A549 (cell line): ENCODE results near the gene AMHR2. TPM values are rescaled to one million over a fixed set of nuclear protein-coding genes. Genes with fewer than 3 reads are reported as not detected.

Experiments used
- ATAC-seq, 2 experiments: fragments of 200-7000 bp in 1 of 2; fragments of >200 bp in 1 of 2; cut with Nextera tagmentation in 1 of 2; cut with Tn5 transposase in 1 of 2; 3 replicates each; pipeline versions ENCODE4 v1.8.0 to v1.9.1; 2018 to 2020; ENCODE audit warnings: mild to moderate bottlenecking in 1 of 2, moderate library complexity in 1 of 2
- CTCF ChIA-PET: fragments of 300-600 bp; sonication (Branson Sonifier 250); formaldehyde crosslinking; extraction: SDS; loops from one replicate; lab custom pipeline; 2021; ENCODE audit warnings: antibody characterized with exemption, inconsistent platforms; lab: Yijun Ruan, JAX
- POLR2A ChIA-PET: fragments of 350-600 bp; formaldehyde crosslinking; extraction: SDS; loops from one replicate; lab custom pipeline; 2021; ENCODE audit warnings: antibody characterized with exemption, inconsistent platforms; lab: Yijun Ruan, JAX
- DNase-seq, 2 experiments: peaks; one replicate each; pipeline versions ENCODE4 v3.0.0 to v3.0.0-alpha.2; 2011 to 2016; ENCODE audit warnings: low read depth in 1 of 2, low spot score in 1 of 2
- FAIRE-seq: peaks from 2 replicates; lab custom pipeline; 2011; peaks lifted over from hg19 to GRCh38; lab: Jason Lieb, UNC
- H3K27ac ChIP-seq, 2 experiments: fragments of >200 bp; sonication (Bioruptor Twin); formaldehyde crosslinking; 3 replicates each; pipeline ENCODE4 v1.5.1; 2016 to 2017
- H3K4me1 ChIP-seq: fragments of >200 bp; sonication (Bioruptor Twin); formaldehyde crosslinking; 3 replicates; pipeline ENCODE4 v1.6.1; 2016
- H3K4me2 ChIP-seq: fragments of >200 bp; sonication (Bioruptor Twin); formaldehyde crosslinking; 3 replicates; pipeline ENCODE4 v1.6.1; 2016
- H3K4me3 ChIP-seq: fragments of >200 bp; sonication (Bioruptor Twin); formaldehyde crosslinking; 3 replicates; pipeline ENCODE4 v1.5.1; 2016
- H3K9me3 ChIP-seq: fragments of >200 bp; sonication (Bioruptor Twin); formaldehyde crosslinking; 3 replicates; pipeline ENCODE4 v1.6.1; 2016
- BHLHE40 ChIP-seq: IDR thresholded peaks from 2 replicates; pipeline ENCODE4 v1.6.1; 2012; ENCODE audit warnings: low read depth, low read length, inconsistent platforms
- CHD2 ChIP-seq: fragments of 150-350 bp; IDR thresholded peaks from 2 replicates; pipeline ENCODE4 v1.6.1; 2014; ENCODE audit warnings: low read length; ENCODE audit not compliant: partially characterized antibody
- EHMT2 ChIP-seq: fragments of 200-600 bp; sonication (generic); IDR thresholded peaks from 2 replicates; pipeline ENCODE4 v1.6.1; 2016; ENCODE audit warnings: antibody characterized with exemption, low read depth, mild to moderate bottlenecking, moderate library complexity
- FOSB ChIP-seq: fragments of 250-450 bp; sonication (Bioruptor Pico); IDR thresholded peaks from 2 replicates; pipeline ENCODE4 v1.5.0; 2020; ENCODE audit warnings: mild to moderate bottlenecking, moderate library complexity
- GATA3 ChIP-seq: IDR thresholded peaks from 2 replicates; pipeline ENCODE4 v1.6.1; 2012; ENCODE audit warnings: borderline replicate concordance
- HDAC2 ChIP-seq: fragments of 200-600 bp; sonication (generic); IDR thresholded peaks from 2 replicates; pipeline ENCODE4 v1.6.1; 2016
- HEYL ChIP-seq: fragments of 250-450 bp; sonication (Bioruptor Pico); IDR thresholded peaks from 2 replicates; pipeline ENCODE4 v1.8.0; 2021; ENCODE audit warnings: mild to moderate bottlenecking, moderate library complexity
- JUN ChIP-seq, 2 experiments: fragments of >200 bp; sonication (Bioruptor Twin); formaldehyde crosslinking; IDR thresholded peaks; 2 replicates in 1 of 2; 3 replicates in 1 of 2; pipeline ENCODE4 v1.6.1; 2016 to 2017
- MAFK ChIP-seq: fragments of 450-650 bp; IDR thresholded peaks from 2 replicates; pipeline ENCODE4 v1.6.1; 2014; ENCODE audit not compliant: partially characterized antibody
- NR3C1 ChIP-seq: fragments of >200 bp; sonication (Bioruptor Twin); formaldehyde crosslinking; IDR thresholded peaks from 3 replicates; pipeline ENCODE4 v1.6.1; 2017
- PHF8 ChIP-seq: fragments of 200-600 bp; sonication (generic); IDR thresholded peaks from 2 replicates; pipeline ENCODE4 v1.6.1; 2016; ENCODE audit warnings: low read depth, mild to moderate bottlenecking, antibody characterized with exemption, moderate library complexity, borderline replicate concordance
- RAD21 ChIP-seq, 2 experiments: fragments of >200 bp in 1 of 2; sonication (Bioruptor Twin) in 1 of 2; formaldehyde crosslinking in 1 of 2; IDR thresholded peaks in 1 of 2; conservative IDR thresholded peaks in 1 of 2; 2 replicates in 1 of 2; 3 replicates in 1 of 2; pipeline ENCODE4 v1.6.1; 2012 to 2018; ENCODE audit warnings: inconsistent platforms in 1 of 2
- TFCP2L1 ChIP-seq: fragments of 250-450 bp; sonication (Bioruptor Pico); IDR thresholded peaks from 2 replicates; pipeline ENCODE4 v1.5.0; 2021; ENCODE audit warnings: mild to moderate bottlenecking
- TP53 ChIP-seq: fragments of 250-450 bp; sonication (Bioruptor Pico); IDR thresholded peaks from 2 replicates; pipeline ENCODE4 v1.5.0; 2021; ENCODE audit warnings: mild to moderate bottlenecking, moderate library complexity
- ZC3H11A ChIP-seq: fragments of 450-650 bp; IDR thresholded peaks from 2 replicates; pipeline ENCODE4 v1.6.1; 2014; ENCODE audit warnings: antibody characterized with exemption, mild to moderate bottlenecking
- WGBS: methylation state at CpG from one replicate; pipeline ENCODE4 v1.1.6; 2017; ENCODE audit errors: missing lambda C conversion rate; 5-methylcytosine and 5-hydroxymethylcytosine counted together
- polyA plus RNA-seq, 4 experiments: library from polyadenylated mRNA; depleted of rRNA in 3 of 4; stranded (reverse); fragments of >200 nt; fragmentation: RNase III in 1 of 4; extraction: RNeasy Plus Mini Kit Qiagen cat#74134 plus additional on column Dnase treatment in 1 of 4; gene quantifications; 2 replicates in 3 of 4; 3 replicates in 1 of 4; pipeline ENCODE4 v1.2.3, GENCODE V29; 2011 to 2017
- TF ChIP-seq, protein P1 (sequence below): fragments of 450-650 bp; IDR thresholded peaks from 2 replicates; pipeline ENCODE4 v1.6.1; 2014; ENCODE audit warnings: antibody characterized with exemption
- TF ChIP-seq, protein P2 (sequence below): IDR thresholded peaks from 2 replicates; pipeline ENCODE4 v1.6.1; 2012
- TF ChIP-seq, protein P3 (sequence below): fragments of 200-600 bp; sonication (generic); IDR thresholded peaks from 2 replicates; pipeline ENCODE4 v1.6.1; 2016; ENCODE audit warnings: antibody characterized with exemption, mild to moderate bottlenecking, moderate library complexity
- TF ChIP-seq, protein P4 (sequence below): fragments of 250-450 bp; sonication (Bioruptor Pico); IDR thresholded peaks from 2 replicates; pipeline ENCODE4 v1.5.0; 2021; ENCODE audit warnings: mild to moderate bottlenecking, moderate library complexity, borderline replicate concordance

Gene AMHR2
- polyA plus RNA-seq, 2 of the 4 experiments (the other 2 are of a cell fraction), result 0.12 to 0.18 TPM

DNA sequence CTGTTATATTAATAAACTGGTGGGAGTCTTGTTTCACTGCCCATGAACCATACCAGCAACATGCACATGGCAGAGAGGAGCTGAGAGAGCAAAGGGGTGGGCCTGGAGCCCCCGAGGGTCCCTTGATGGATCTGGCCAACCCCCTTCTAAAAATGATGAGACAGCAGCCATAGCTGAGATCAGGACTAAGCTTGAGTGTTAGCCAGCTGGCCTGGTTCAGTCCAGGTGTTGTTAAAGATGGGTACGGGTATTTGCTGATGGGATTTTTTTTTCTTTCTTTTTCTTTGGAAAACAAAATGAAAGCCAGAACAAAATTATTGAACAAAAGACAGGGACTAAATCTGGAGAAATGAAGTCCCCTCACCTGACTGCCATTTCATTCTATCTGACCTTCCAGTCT, 44.2 kb downstream of the AMHR2 start:
- FAIRE-seq, result no peak
- DNase-seq, result no peak
- no peaks in the 10 kb centered on the region for H3K9me3 ChIP-seq
- no peak overlapping the region for H3K4me3 ChIP-seq
- no peak overlapping the region for H3K27ac ChIP-seq
- ChIA-PET CTCF (interaction anchor here (1.0 to 1.5 kb wide), 4 partner anchors 10 to 46 kb away, joined by 3 to 7 read pairs (median 4); no protein-coding TSS in a partner anchor), POLR2A (interaction anchor here (1.1 kb wide), 1 partner anchor 13 kb away, joined by 3 read pairs; no protein-coding TSS in a partner anchor)
- 88% methylated on average over 2 of the region's 2 CpGs for WGBS
- no peak overlapping the region for H3K4me2 ChIP-seq
- ATAC-seq, result no peak
- TF ChIP-seq, protein P1, sequence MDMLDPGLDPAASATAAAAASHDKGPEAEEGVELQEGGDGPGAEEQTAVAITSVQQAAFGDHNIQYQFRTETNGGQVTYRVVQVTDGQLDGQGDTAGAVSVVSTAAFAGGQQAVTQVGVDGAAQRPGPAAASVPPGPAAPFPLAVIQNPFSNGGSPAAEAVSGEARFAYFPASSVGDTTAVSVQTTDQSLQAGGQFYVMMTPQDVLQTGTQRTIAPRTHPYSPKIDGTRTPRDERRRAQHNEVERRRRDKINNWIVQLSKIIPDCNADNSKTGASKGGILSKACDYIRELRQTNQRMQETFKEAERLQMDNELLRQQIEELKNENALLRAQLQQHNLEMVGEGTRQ, result no peak
- TF ChIP-seq JUN (IDR thresholded peaks at IDR 0.05) (0 out of 5 replicates have a peak, but pooled peaks of 1 of the 2 experiments have one; percentile 15), GATA3 (no peak), ZC3H11A (no peak)
- H3K4me1 ChIP-seq, result peaks cover 26% of the 10 kb centered on the region; the same call in 2 of the 3 replicates

DNA sequence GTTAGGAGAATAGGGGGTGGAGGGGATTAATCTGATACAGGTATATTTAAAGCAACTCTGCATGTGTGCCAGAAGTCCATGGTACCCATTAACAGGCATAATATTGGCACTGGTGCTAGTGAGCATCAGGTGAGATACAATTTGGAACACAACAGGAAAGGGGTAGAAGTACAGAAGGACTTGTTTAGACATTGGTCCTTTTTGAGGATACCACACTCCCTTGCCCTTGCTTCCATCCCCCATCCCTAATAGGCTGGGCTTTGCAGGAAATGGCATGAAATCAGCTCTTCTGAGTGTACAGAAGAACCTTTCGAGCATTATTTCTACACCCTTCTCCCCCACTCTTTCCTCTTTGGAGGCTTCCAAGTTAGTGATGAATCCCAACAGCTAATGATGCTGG, 44.6 kb downstream of the AMHR2 start:
- ChIA-PET POLR2A (interaction anchor here (0.9 to 1.1 kb wide), 2 partner anchors 14 to 147 kb away, joined by 3 to 5 read pairs; partner anchors contain the start of gene AAAS), CTCF (interaction anchor here (0.6 to 1.5 kb wide), 6 partner anchors 9 to 115 kb away, joined by 3 to 7 read pairs (median 4); no protein-coding TSS in a partner anchor)
- Histone ChIP-seq H3K4me3 (no peak overlapping the region), H3K4me2 (no peak overlapping the region), H3K27ac (no peak overlapping the region), H3K4me1 (peaks cover 22% of the 10 kb centered on the region; the same call in 2 of the 3 replicates), H3K9me3 (no peaks in the 10 kb centered on the region)
- no peak for DNase-seq
- no peak for ATAC-seq
- TF ChIP-seq HDAC2, result no peak
- TF ChIP-seq TFCP2L1 (CRISPR knock-in tag), result 0 out of 2 replicates have a peak, but pooled peaks have one; percentile 50
- 89% methylated on average over 1 of the region's 1 CpG for WGBS
- FAIRE-seq, result no peak

DNA sequence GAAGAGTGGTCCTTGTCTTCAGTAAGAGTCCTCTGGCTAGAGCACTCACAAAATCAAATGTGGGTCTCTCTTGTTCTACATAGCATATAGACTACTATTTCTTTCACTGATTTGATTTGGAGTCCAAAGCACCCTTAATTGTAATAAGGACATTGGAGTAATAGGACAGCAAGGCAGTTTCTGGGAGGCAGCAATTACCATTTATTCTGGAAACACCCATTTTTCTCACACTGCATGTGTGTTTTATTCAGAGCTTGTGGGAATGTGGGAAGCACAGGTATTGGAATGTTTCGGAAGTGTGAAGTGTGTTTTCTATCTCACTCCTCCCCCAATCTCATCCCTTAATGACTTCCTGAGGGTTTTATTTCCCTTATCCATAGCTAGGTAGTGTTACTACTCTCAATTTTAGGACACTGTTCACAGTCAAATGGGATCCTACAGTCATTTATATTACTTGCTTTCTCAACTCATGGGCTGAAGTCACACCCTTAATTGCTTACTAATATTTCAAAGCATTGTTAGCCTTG, 48.5 kb downstream of the AMHR2 start:
- ATAC-seq (no peak), DNase-seq (no peak), FAIRE-seq (no peak)
- Histone ChIP-seq H3K4me2 (no peak overlapping the region), H3K4me1 (peaks cover 31% of the 10 kb centered on the region), H3K9me3 (no peaks in the 10 kb centered on the region), H3K4me3 (no peak overlapping the region), H3K27ac (no peak overlapping the region)
- no peak for TF ChIP-seq TP53 (CRISPR knock-in tag)
- TF ChIP-seq FOSB (CRISPR knock-in tag), result peak; percentile 77; the same call in 1 of the 2 replicates
- no peak for TF ChIP-seq MAFK
- no peak for TF ChIP-seq ZC3H11A
- TF ChIP-seq NR3C1, result no peak
- TF ChIP-seq, protein P2, sequence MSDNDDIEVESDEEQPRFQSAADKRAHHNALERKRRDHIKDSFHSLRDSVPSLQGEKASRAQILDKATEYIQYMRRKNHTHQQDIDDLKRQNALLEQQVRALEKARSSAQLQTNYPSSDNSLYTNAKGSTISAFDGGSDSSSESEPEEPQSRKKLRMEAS, result no peak
- no peak for TF ChIP-seq HEYL
- TF ChIP-seq BHLHE40, result no peak
- ChIA-PET CTCF (interaction anchor here (0.7 to 2.5 kb wide), 9 partner anchors 10 to 148 kb away, joined by 3 to 12 read pairs (median 4); no protein-coding TSS in a partner anchor), POLR2A (interaction anchor here (0.6 to 2.6 kb wide), 7 partner anchors 10 to 43 kb away, joined by 3 to 13 read pairs (median 5); no protein-coding TSS in a partner anchor)
- 100% methylated on average over 1 of the region's 1 CpG for WGBS

DNA sequence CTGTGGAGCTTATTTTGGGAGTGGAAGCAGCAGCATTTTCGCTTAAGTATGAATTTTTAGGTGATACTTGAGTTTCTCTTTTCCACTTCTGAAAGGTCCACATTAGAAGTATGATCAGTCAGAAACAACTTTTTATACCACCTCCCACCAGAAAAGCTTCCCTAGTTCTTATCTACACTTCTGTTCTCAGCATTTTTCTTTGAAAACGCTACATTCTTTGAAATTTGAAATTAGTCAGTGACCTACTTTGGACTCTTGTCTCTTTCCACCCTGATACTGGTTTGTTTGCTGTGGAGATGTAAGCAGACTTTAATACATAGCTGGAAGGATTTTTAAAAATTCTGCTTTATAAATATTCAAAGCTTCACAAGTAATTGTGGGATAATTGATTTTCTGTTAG, 50.4 kb downstream of the AMHR2 start:
- WGBS, result 84% methylated on average over 2 of the region's 2 CpGs

More for the DNA sequence above, 50.4 kb downstream of the AMHR2 start:
- no peaks in the 10 kb centered on the region for H3K9me3 ChIP-seq
- ChIA-PET POLR2A (interaction anchor here (0.9 to 2.6 kb wide), 4 partner anchors 8 to 27 kb away, joined by 3 to 13 read pairs (median 4); partner anchors contain the start of gene TARBP2), CTCF (interaction anchor here (0.8 to 2.5 kb wide), 8 partner anchors 9 to 149 kb away, joined by 3 to 12 read pairs (median 4); no protein-coding TSS in a partner anchor)
- ATAC-seq (no peak), FAIRE-seq (no peak), DNase-seq (no peak)
- H3K4me3 ChIP-seq, result no peak overlapping the region
- no peak overlapping the region for H3K27ac ChIP-seq
- peaks cover 43% of the 10 kb centered on the region for H3K4me1 ChIP-seq
- H3K4me2 ChIP-seq, result no peak overlapping the region
- TF ChIP-seq CHD2 (no peak), HEYL (no peak), EHMT2 (no peak), PHF8 (no peak), RAD21 (conservative IDR thresholded peaks at IDR 0.05 in 1 of 2, IDR thresholded peaks at IDR 0.05 in 1 of 2) (no peak)
- TF ChIP-seq, protein P3, sequence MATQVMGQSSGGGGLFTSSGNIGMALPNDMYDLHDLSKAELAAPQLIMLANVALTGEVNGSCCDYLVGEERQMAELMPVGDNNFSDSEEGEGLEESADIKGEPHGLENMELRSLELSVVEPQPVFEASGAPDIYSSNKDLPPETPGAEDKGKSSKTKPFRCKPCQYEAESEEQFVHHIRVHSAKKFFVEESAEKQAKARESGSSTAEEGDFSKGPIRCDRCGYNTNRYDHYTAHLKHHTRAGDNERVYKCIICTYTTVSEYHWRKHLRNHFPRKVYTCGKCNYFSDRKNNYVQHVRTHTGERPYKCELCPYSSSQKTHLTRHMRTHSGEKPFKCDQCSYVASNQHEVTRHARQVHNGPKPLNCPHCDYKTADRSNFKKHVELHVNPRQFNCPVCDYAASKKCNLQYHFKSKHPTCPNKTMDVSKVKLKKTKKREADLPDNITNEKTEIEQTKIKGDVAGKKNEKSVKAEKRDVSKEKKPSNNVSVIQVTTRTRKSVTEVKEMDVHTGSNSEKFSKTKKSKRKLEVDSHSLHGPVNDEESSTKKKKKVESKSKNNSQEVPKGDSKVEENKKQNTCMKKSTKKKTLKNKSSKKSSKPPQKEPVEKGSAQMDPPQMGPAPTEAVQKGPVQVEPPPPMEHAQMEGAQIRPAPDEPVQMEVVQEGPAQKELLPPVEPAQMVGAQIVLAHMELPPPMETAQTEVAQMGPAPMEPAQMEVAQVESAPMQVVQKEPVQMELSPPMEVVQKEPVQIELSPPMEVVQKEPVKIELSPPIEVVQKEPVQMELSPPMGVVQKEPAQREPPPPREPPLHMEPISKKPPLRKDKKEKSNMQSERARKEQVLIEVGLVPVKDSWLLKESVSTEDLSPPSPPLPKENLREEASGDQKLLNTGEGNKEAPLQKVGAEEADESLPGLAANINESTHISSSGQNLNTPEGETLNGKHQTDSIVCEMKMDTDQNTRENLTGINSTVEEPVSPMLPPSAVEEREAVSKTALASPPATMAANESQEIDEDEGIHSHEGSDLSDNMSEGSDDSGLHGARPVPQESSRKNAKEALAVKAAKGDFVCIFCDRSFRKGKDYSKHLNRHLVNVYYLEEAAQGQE, result no peak
- TF ChIP-seq, protein P2, result no peak
- TF ChIP-seq, protein P4, sequence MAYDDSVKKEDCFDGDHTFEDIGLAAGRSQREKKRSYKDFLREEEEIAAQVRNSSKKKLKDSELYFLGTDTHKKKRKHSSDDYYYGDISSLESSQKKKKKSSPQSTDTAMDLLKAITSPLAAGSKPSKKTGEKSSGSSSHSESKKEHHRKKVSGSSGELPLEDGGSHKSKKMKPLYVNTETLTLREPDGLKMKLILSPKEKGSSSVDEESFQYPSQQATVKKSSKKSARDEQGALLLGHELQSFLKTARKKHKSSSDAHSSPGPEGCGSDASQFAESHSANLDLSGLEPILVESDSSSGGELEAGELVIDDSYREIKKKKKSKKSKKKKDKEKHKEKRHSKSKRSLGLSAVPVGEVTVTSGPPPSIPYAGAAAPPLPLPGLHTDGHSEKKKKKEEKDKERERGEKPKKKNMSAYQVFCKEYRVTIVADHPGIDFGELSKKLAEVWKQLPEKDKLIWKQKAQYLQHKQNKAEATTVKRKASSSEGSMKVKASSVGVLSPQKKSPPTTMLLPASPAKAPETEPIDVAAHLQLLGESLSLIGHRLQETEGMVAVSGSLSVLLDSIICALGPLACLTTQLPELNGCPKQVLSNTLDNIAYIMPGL (CRISPR knock-in tag), result no peak
